Panc1 (cell line): ENCODE measurements around the gene SIX3.

Source experiments
- SIN3A ChIP-seq: IDR thresholded peaks from 2 replicates; pipeline ENCODE4 v1.6.1; 2012; ENCODE audit warnings: low read depth, mild to moderate bottlenecking, low read length, moderate library complexity, borderline replicate concordance; ENCODE audit not compliant: insufficient read depth
- TCF7L2 ChIP-seq: IDR thresholded peaks from 2 replicates; pipeline ENCODE4 v1.6.1; 2011; ENCODE audit warnings: mild to moderate bottlenecking, low read depth, low read length, inconsistent platforms
- TF ChIP-seq, protein P1 (sequence below): fragments of 450-650 bp; IDR thresholded peaks from 2 replicates; pipeline ENCODE4 v1.5.1; 2017; ENCODE audit warnings: mild to moderate bottlenecking

DNA sequence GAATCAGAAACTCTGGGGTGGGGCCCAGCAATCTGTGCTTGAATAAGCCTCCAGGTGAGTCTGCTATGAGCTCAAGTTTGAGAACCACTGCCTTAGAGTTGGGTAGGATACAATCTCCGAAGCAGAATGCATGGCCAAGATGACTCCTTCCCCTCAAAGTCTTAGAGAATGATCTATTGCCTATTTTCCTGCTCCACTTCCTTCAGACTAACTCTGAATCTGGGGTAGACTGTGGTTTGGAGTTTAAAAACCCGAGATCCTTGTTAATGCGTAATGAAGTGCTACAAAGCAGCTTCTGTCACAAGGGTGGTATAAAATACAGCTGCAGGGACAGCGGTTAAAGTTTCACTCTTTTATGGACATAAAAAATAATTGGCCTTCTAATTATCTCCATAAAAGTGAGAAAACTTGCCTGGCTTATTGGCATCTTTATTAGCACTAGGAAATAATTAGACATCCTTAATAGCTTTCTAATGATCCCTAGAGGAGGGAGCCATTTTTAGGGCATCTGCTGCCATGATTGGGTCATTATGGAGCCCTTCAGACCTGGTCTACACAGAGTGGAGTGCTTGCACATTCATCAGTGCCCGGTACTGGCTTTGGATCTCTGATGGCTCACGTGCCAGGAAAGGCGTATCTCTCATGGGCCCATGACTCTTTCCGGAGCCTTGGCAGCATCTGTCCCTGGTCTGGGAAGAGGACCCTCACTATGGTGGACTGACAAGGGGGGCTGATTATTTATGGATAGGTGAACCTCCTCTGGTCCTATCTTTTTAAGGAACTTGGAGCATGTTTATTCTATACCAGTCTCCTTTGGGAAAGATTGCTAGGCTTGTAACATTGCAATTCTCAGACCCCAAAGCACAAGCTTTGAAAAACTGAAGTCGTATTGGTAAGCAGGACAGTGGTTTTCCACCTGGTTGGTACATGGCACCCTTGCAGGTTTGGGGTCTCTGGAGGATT is 39.5 kb downstream of the SIX3 start:
- no peak for TF ChIP-seq TCF7L2
- TF ChIP-seq, protein P1, sequence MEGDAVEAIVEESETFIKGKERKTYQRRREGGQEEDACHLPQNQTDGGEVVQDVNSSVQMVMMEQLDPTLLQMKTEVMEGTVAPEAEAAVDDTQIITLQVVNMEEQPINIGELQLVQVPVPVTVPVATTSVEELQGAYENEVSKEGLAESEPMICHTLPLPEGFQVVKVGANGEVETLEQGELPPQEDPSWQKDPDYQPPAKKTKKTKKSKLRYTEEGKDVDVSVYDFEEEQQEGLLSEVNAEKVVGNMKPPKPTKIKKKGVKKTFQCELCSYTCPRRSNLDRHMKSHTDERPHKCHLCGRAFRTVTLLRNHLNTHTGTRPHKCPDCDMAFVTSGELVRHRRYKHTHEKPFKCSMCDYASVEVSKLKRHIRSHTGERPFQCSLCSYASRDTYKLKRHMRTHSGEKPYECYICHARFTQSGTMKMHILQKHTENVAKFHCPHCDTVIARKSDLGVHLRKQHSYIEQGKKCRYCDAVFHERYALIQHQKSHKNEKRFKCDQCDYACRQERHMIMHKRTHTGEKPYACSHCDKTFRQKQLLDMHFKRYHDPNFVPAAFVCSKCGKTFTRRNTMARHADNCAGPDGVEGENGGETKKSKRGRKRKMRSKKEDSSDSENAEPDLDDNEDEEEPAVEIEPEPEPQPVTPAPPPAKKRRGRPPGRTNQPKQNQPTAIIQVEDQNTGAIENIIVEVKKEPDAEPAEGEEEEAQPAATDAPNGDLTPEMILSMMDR: no peak
- TF ChIP-seq SIN3A: no peak
